ENCODE results near the gene SIAH2.

SIAH2 gene

GRCh38 chr3:150775001-150775599 is 12.1 kb upstream of the SIAH2 start:
- ATAC-seq (ENCODE audit: low read depth) (peak; percentile 57; the same call in 1 of the 3 replicates), DNase-seq (ENCODE audit: low spot score) (no peak)
- Histone ChIP-seq H3K27ac (ENCODE audit: poor library complexity, severe bottlenecking) (no peak overlapping the region), H3K4me3 (ENCODE audit: severe bottlenecking) (no peak overlapping the region), H3K36me3 (ENCODE audit: low read depth) (no peaks in the 10 kb centered on the region), H3K4me1 (ENCODE audit: insufficient read depth, poor library complexity, severe bottlenecking) (peaks cover 4% of the 10 kb centered on the region), H3K27me3 (ENCODE audit: insufficient read depth, poor library complexity, severe bottlenecking) (no peaks in the 10 kb centered on the region), H3K9me3 (ENCODE audit: severe bottlenecking) (no peaks in the 10 kb centered on the region)
- TF ChIP-seq CTCF (IDR thresholded peaks at IDR 0.05; ENCODE audit: poor library complexity, severe bottlenecking) = no peak

GRCh38 chr3:150773616-150774192 is 10.7 kb upstream of the SIAH2 start:
- no peak overlapping the region for H3K4me3 ChIP-seq (ENCODE audit: severe bottlenecking)
- no peak overlapping the region for H3K27ac ChIP-seq (ENCODE audit: poor library complexity, severe bottlenecking)
- no peak for TF ChIP-seq CTCF (IDR thresholded peaks at IDR 0.05; ENCODE audit: poor library complexity, severe bottlenecking)
- H3K27me3 ChIP-seq (ENCODE audit: insufficient read depth, poor library complexity, severe bottlenecking) = no peaks in the 10 kb centered on the region
- H3K9me3 ChIP-seq (ENCODE audit: severe bottlenecking) = no peaks in the 10 kb centered on the region
- no peaks in the 10 kb centered on the region for H3K36me3 ChIP-seq (ENCODE audit: low read depth)
- ATAC-seq (ENCODE audit: low read depth) (no peak), DNase-seq (ENCODE audit: low spot score) (no peak)
- H3K4me1 ChIP-seq (ENCODE audit: insufficient read depth, poor library complexity, severe bottlenecking) = peaks cover 4% of the 10 kb centered on the region

- DNase-seq (ENCODE audit: low spot score) = no peak
- H3K27me3 ChIP-seq (ENCODE audit: insufficient read depth, poor library complexity, severe bottlenecking) = no peaks in the 10 kb centered on the region
- no peaks in the 10 kb centered on the region for H3K36me3 ChIP-seq (ENCODE audit: low read depth)
- no peak for TF ChIP-seq CTCF (IDR thresholded peaks at IDR 0.05; ENCODE audit: poor library complexity, severe bottlenecking)
- ATAC-seq (ENCODE audit: low read depth) = no peak
- peaks cover 4% of the 10 kb centered on the region for H3K4me1 ChIP-seq (ENCODE audit: insufficient read depth, poor library complexity, severe bottlenecking)
- no peak overlapping the region for H3K4me3 ChIP-seq (ENCODE audit: severe bottlenecking)
- H3K27ac ChIP-seq (ENCODE audit: poor library complexity, severe bottlenecking) = no peak overlapping the region
- no peaks in the 10 kb centered on the region for H3K9me3 ChIP-seq (ENCODE audit: severe bottlenecking)
Observed at GRCh38 chr3:150771600-150771999, 8.6 kb upstream of the SIAH2 start.

GRCh38 chr3:150770681-150771080 is 7.7 kb upstream of the SIAH2 start:
- DNase-seq (ENCODE audit: low spot score) (no peak), ATAC-seq (ENCODE audit: low read depth) (no peak)
- H3K27ac ChIP-seq (ENCODE audit: poor library complexity, severe bottlenecking) = no peak overlapping the region
- no peaks in the 10 kb centered on the region for H3K36me3 ChIP-seq (ENCODE audit: low read depth)
- H3K4me1 ChIP-seq (ENCODE audit: insufficient read depth, poor library complexity, severe bottlenecking) = peaks cover 4% of the 10 kb centered on the region
- H3K4me3 ChIP-seq (ENCODE audit: severe bottlenecking) = no peak overlapping the region
- no peaks in the 10 kb centered on the region for H3K27me3 ChIP-seq (ENCODE audit: insufficient read depth, poor library complexity, severe bottlenecking)
- TF ChIP-seq CTCF (IDR thresholded peaks at IDR 0.05; ENCODE audit: poor library complexity, severe bottlenecking) = no peak
- H3K9me3 ChIP-seq (ENCODE audit: severe bottlenecking) = no peaks in the 10 kb centered on the region

GRCh38 chr3:150766742-150767141 is 3.8 kb upstream of the SIAH2 start:
- Histone ChIP-seq H3K27ac (ENCODE audit: poor library complexity, severe bottlenecking) (no peak overlapping the region), H3K36me3 (ENCODE audit: low read depth) (no peaks in the 10 kb centered on the region), H3K4me1 (ENCODE audit: insufficient read depth, poor library complexity, severe bottlenecking) (peaks cover 7% of the 10 kb centered on the region), H3K27me3 (ENCODE audit: insufficient read depth, poor library complexity, severe bottlenecking) (no peaks in the 10 kb centered on the region), H3K9me3 (ENCODE audit: severe bottlenecking) (no peaks in the 10 kb centered on the region), H3K4me3 (ENCODE audit: severe bottlenecking) (no peak overlapping the region)
- no peak for ATAC-seq (ENCODE audit: low read depth)
- TF ChIP-seq CTCF (IDR thresholded peaks at IDR 0.05; ENCODE audit: poor library complexity, severe bottlenecking) = no peak
- DNase-seq (ENCODE audit: low spot score) = no peak
